Muscle of arm (tissue), 12 donors: ENCODE data around the gene PYM1. TPM values are rescaled to one million over a fixed set of nuclear protein-coding genes. Genes with fewer than 3 reads are reported as not detected.
"Not testable (repeated sequence)": the region's sequence is repeated elsewhere in the genome, so short reads cannot be mapped to it uniquely, and the experiment has no call there.

ENCODE experiments used
- DNase-seq: peaks from one replicate; pipeline ENCODE4 v3.0.0-alpha.2; 2013
- polyA plus RNA-seq, 12 donors: library from polyadenylated mRNA; unstranded; fragments of 120-200 nt; gene quantifications; one replicate each; pipeline ENCODE4 v1.2.1, GENCODE V29; 2013; ENCODE audit not compliant: insufficient read length in 12 of 12

Gene PYM1
- polyA plus RNA-seq, 12 donors: 18.2 to 35.9 (median 21.8) TPM; not detected in 1

DNA sequence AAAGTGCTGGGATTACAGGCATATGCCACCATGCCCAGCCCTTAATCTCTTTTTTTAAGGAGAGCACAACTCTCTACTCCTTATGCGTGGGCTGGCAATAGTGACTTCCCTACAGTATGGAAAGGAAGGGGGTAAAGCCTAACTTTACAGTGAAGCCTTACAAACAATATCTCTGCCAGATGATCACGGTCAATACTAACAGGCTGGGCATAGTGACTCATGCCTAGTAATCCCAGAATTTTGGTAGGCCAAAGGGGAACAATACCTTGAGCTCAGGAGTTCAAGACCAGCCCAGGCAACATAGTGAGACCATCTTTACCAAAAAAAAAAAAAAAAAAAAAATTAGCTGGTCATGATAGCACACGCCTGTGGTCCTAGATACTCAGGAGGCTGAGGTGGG, 5.6 kb downstream of the PYM1 start:
- DNase-seq: no peak

DNA sequence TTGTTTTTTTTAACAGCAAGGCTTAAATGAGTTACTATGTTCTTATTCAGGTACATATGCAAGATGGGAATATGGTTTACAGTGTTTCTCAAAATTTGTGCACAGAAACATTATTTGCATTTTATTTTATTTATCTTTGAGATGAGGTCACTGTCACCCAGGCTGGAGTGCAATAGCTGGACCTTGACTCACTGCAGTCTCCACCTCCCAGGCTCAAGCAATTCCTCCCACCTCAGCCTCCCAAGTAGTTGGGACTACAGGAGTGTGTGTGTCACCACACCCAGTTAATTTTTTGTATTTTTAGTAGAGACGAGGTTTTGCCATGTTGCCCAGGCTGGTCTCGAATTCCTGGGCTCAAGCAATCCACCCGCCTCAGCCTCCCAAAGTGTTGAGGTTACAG, 8.7 kb downstream of the PYM1 start:
- DNase-seq: not testable (repeated sequence)

DNA sequence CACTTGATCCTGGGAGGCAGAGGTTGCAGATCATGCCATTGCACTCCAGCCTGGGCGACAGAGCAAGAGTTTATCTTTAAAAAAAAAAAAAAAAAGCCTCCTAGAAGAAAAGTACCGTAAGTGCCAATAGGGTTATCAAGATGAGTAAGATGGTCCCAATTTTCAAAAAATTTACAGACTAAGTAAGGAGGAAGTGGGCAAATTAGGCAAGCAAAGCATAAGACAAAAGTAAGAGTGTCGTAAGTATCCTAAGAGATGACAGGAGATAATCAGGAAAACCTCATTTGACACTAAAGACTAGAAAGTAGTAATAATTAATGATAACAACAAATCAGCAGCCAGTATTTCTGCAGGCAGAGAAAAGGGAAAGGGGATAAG, 12.2 kb downstream of the PYM1 start:
- no peak for DNase-seq

DNA sequence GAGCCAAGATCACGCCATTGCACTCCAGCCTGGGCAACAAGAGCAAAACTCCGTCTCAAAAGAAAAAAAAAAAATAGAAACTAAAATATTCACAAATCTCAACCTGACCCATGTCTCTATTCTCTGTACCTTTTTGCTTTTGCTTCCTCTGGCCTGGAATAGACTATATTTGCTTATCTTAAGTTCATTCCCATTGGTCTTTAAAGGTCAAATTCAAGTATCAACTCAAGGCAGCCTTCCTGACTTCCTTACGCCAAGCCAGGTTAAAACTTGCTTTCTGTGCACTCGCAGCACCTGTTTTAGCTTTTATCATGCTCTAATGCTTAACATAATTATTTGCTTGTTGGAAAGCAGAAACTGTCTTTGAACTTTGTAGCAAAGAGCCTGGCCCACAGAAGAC, 14.8 kb downstream of the PYM1 start:
- DNase-seq: no peak

DNA sequence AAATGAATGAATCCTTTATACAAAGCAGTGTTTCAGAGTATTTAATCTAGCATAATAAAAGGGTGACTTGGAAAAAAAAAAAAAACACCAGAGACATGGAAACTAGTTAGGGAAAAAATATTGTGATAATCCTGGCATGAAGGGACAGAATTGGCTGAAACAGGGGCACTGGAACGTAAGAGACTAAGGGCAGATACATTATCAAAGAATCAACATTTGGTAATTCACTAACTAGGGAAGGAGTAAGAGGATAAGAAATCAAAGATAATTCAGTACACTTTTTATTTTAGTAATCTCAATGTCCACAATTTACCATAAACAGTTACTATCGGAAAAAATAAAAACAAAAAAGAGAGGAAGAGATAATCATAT, 18.2 kb downstream of the PYM1 start:
- no peak for DNase-seq

DNA sequence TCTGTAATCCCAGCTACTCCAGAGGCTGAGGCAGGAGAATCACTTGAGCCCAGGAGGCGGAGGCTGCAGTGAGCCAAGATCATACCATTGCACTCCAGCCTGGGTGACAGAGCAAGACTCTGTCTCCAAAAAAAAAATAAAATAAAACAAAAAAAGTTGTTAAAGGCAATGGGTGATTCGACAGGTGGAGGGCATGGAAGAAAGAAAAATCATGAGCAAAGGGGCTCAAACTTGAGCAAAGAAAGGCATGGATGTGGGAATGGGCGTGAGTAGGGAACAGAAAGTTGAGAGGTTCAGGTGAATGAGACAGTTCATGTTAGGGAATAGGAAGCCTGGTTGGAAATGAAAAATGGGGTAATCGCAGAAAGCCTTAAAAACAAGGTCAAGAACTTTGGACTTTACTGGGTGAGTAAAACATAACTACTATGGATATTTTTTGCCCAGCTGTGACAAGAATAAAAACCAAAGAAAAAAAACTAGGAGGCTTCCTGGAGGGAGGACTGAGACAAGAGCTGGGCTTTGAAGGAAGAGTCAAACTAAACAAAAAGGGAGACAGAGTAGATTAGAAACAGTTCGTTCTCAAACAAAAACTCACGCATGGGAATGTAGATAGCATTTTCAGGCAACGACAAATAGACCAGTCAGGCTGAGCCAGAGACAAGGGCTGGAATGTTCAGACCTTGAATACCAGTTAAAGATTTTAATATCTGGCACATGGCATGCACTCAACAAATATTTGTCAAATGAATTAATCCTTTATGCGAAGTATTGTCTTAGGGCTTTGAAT, 18.8 kb downstream of the PYM1 start:
- DNase-seq: no peak

DNA sequence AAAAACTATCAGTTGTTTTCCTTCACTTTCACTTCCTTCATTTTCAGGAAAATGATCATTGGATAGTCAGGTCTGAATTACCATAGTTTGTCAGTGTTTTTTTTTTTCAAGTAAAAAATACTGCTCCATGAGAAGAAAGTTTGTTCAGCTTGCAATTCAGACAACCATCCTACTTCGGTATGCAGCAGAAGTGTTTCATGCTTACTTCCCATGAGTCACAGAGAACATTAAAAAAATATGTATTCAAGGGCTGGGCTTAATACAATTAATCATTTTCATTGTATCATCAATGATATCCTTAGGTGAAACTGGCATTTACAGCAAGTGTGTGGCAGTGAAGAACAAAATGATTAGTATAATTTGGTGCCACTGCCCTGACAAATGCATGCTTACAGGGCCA, 21.6 kb downstream of the PYM1 start:
- DNase-seq: no peak

DNA sequence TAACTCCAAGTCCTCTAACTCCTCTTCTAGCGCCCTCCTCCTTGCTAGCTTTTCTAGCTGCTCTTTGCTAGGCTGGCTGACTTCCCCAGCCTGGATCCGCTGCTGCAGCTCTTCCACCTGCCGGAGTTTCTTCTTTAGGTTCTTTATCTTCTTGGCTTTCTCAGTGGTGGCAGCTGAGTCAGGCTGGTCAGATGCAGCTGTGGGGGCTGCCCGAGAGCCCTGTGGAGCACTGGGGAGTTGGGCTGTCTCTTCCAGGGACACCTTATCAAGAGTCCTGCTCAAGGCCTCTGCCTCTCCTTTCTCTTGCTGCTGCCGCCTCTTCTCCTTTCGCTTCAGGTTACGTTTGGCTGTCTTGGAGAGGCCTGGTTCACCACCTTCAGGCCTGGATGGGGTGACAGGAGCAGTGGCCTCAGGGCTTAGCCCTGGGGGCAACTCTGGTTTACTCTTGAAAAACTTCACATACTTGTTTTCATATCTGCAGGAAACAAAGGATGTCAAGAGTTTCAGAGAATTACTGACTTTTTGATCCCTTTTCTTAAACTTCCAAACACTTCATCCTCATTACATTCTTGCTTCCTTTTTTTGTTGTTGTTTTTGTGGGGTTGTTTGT, 25.7 kb downstream of the PYM1 start:
- DNase-seq: no peak

DNA sequence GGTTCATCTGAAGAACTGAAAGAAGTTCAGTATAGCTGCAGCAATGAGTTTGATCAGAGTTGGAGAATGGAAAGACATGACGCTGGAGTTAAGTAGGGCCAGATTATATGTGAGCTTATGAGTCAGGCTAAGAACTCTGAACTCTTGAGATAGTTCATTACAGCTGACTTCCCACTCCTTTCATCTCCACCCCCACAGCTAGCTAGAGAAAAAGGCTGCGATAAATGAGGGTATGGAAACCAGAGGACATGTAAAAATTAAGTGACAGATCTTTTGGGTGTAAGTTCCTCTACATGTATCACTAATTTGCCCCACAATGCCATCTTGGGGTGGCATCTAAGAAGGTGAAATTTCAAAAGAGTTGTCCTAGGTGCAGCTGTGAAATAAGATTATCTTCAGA, 28.6 kb downstream of the PYM1 start:
- DNase-seq: no peak

DNA sequence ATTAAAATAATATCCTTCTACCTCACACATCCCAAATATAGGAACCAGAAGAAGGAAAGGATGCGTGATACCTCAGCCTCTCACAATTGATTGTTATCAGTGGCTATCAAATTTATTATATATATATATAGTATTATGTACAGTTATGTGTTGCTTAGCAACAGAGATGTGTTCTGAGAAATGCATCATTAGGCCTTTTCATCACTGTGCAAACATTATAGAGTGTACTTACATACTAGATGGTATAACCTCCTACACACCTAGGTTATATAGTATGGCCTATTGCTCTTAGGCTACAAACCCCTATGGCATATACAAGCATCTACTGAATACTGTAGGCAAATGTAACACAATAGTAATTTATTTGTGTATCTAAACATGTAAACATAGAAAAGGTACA, 34.0 kb downstream of the PYM1 start:
- no peak for DNase-seq

DNA sequence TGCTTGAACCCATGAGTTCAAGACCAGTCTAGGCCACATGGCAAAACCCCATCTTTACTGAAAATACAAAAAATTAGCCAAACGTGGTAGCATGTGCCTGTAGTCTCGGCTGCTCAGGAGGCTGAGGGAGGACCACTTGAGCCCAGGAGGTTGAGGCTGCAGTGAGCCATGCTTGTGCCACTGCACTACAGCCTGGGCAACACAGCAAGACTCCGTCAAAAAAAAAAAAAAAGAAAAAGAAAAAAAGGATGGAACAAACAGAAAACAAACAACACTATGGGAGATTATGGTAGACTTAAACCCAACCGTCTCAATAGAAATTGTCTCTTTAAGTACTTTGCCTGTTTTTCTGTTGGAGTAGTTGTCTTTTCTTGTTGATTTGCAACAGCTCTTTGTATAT, 36.4 kb downstream of the PYM1 start:
- no peak for DNase-seq

DNA sequence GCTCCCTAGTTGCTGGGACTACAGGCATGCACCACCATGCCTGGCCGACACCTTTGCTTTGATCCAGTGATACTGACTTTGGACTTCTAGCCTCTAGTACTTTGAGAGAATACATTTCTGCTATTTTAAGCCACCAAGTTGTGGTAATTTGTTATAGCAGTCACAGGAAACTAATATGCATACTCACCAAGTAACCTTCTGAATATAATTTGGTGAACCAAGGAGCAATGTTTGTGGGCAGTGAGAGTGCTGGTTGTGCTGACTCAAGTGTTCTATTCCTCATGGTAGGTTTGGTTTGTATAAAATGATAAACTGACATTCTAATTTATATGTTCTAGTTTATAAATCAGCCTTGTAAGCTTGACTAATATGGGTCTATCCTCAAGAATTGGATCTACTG, 42.6 kb downstream of the PYM1 start:
- DNase-seq: no peak

DNA sequence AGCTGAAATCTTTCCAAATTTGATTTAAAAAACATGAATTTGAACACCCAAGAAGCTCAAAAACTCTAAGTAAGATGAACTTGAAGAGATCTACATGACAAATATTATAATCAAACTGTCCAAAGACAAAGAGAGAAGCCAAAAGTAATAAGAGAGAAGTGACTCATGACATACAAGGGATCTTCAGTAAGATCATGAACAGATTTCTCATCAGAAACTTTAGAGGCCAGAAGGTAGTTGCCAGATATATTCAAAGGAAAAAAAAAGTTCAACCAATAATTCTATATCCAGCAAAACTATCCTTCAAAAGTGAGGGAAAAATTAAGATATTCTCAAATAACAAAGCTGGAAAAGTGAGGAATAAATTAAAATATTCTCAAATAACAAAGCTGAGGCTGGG, 49.9 kb downstream of the PYM1 start:
- DNase-seq: no peak

DNA sequence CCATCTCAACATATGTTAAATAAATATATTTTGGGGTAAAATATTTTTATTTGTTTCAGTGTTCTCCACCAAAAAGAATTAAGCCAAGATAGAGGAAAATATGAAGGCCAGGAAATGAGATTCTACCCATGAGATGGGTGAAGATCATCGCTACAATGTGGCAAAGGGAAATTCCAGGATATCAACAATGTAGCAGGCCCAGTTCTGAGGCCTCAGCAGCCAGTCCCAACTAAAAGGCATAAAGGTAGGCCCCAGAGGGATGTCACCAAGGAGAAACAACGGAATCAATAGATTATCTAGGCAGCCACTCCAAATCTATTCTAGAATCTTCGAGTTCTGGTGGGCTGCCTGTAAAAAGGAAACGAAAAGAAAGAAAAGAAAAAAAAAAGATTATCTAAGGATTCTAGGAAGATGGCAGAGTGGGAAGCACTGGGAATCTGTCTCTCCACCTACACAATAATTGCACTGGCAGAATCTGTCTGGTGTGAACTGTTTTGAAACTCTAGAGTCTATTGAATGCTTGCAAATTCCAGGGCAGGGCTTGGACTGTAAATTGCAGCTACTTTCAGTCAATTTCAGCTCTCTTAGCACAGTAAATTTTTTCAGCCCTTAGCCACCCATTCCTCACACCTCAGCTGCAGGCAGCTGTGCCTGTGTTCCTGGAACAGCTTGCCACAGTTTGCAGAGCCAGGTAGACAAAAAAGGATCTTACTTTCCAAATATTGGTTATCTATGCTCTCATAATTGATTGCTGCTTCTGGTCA, 51.8 kb downstream of the PYM1 start:
- no peak for DNase-seq

DNA sequence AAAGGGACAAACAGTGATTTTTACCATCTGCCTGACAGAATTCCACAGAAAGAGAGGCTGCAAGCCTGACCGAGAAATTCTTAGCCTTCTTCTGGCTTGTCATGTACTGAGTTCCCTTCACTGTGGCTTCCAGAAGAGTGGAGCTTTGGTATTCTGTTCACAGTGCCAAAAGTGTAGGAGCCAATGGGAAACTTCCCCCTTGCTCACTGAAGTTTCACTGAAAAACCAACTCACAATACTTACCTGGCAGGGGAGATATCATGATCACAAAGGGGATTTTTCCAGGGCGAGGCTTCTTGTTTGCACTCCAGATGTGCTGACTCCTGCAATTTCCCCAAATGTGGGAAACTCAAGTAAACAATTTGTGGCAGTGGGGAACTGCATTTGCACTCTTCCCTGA, 53.3 kb downstream of the PYM1 start:
- peak; percentile 4 for DNase-seq

DNA sequence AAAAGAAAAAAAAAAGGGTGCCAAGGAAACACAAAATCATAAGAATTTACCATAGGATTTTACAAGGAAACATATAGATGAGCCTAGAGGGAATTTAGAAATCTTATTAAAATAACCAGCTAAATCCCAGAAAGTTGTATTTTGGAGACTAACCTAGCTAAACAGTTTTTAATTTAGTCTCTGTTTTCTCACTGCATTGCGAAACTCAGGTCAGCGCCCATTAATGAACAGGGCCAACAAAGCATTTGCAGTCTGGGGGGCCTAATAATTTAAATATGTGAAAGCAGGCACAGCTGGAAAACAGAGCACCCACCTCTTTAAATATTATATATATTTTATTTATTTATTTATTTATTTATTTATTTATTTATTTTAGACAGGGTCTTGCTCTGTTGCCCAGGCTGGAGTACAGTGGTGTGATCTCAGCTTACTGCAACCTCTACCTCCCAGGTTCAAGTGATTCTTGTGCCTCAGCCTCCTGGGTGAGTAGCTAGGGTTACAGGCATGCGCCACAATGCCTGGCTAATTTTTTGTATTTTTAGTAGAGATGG, 61.2 kb downstream of the PYM1 start:
- DNase-seq: not testable (repeated sequence)

DNA sequence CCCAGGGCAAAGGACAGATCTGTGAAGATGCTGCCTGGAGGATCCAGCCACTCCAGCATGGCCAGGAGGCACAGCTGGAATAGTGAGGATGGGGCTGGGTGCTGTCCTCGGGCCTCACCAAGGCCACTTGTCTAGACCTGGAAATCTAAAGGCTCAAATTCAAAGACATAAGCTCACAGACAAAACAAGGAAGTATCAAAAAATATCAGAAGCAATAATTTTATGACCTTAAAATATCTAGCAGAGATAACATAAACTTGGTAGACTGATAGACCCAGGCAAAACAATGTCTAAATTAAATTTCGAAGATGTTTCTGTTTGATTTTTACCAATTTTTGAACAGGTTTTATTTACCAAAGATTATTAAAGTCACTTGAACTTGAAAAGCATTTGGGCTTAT, 62.4 kb downstream of the PYM1 start:
- DNase-seq: no peak

DNA sequence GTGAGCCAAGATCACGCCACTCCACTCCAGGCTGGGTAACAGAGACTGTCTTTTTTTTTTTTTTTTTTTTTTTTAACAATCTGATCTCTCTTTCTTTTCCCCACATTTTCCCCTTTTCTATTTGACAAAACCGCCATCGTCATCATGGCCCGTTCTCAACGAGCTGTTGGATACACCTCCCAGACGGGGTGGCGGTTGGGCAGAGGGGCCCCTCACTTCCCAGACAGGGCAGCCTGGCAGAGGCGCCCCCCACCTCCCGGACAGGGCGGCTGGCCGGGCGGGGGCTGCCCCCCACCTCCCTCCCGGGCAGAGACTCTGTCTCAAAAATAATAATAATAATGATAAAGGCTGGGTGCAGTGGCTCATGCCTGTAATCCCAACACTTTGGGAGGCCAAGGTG, 64.8 kb downstream of the PYM1 start:
- not testable (repeated sequence) for DNase-seq

DNA sequence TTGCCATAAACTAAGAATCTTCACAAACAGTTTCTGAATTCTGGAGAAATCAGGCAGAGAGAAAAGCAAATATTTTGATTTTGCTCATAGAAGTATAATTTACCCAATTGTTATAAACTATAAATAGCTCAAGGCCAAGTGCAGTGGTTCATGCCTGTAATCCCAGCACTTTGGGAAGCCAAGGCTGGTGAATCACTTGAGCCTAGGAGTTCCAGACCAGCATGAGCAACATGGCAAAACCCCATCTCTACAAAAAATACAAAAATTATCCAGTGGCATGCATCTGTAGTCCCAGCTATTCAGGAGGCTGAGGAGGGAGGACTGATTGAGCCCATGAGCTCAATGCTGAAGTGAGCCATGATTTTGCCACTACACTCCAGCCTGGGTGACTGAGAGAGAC, 65.4 kb downstream of the PYM1 start:
- no peak for DNase-seq

DNA sequence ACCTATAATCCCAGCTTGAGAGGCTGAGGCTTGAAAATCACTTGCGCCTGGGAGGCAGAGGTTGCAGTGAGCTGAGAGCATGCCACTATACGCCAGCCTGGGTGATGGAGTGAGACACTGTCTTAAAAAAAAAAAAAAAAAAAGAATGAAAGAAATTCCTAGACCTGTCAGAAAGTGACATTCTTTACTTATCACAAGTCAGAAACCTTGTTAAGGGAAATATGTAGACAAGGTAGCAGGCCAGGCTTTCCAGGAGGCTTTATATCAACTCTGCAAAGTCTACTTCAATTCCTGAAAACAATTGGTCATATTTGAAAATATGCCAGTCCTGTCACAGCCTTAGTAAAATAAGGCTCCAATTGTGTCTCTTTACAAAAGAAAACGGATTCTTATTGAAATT, 65.8 kb downstream of the PYM1 start:
- no peak for DNase-seq

DNA sequence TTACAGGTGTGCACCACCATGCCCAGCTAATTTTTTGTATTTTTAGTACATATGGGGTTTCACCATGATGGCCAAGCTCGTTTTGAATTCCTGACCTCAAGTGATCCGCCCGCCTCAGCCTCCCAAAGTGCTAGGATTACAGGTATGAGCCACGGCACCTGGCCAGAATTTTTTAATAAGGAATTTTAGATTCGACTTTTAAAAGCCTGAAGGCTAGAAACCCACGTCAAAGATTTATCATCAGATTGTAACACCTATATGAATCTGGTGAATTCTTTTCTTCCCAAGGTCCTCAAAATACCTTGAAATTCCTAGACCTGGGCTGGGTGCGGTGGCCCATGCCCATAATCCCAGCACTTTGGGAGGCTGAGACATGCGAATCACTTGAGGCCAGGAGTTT, 66.3 kb downstream of the PYM1 start:
- DNase-seq: no peak

DNA sequence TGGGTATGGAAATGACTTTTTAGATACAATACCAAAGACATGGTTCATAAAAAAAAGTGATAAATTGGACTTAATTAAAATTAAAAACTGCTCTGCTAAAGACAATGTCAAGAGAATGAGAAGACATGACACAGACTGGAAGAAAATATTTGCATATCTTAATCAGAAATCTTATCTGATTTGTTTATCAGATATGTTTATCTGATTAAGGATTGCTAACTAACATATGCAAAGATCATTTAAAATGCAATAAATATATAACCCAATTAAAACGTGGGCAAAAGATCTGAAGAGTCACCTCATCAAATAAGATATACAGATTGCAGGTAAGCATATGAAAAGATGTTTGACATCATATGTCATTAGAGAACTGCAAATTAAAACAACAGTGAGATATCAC, 75.0 kb downstream of the PYM1 start:
- DNase-seq: no peak
